ENCODE data around the gene EPN3. TPM values are rescaled to one million over a fixed set of nuclear protein-coding genes. Genes with fewer than 3 reads are reported as not detected.

EPN3 gene
- total RNA-seq, 4 donors from 2014 or later, result not detected

- WGBS, result 91% methylated on average over 12 of the region's 12 CpGs
- DNase-seq (ENCODE audit: extremely low spot score), result no peak
- intact Hi-C loops (cut with DNase I), result no loop called here
- no peak overlapping the region for H3K27ac ChIP-seq (replicated peaks in 1 of 4)
- H3K36me3 ChIP-seq, result no peaks in the 10 kb centered on the region
- peaks cover 0 to 15% (median 0%) of the 10 kb centered on the region in 4 donors for H3K27me3 ChIP-seq
- TF ChIP-seq POLR2AphosphoS5 (IDR thresholded peaks at IDR 0.05), result no peak
- no peak for TF ChIP-seq EP300 (IDR thresholded peaks at IDR 0.05)
- H3K9me3 ChIP-seq, result no peaks in the 10 kb centered on the region
- H3K4me1 ChIP-seq, result no peaks in the 10 kb centered on the region
- H3K4me3 ChIP-seq, result no peak overlapping the region
These were observed 41.5 kb downstream of the EPN3 start for GRCh38 chr17:50573866-50574611.

GRCh38 chr17:50575581-50576210 is 43.2 kb downstream of the EPN3 start:
- 92% methylated on average over 28 of the region's 33 CpGs for WGBS
- no peak for TF ChIP-seq CTCF (IDR thresholded peaks at IDR 0.05)
- no peak for TF ChIP-seq POLR2A (IDR thresholded peaks at IDR 0.05; ENCODE audit: low read depth)
- TF ChIP-seq POLR2AphosphoS5 (IDR thresholded peaks at IDR 0.05), result no peak
- Histone ChIP-seq H3K4me1 (no peaks in the 10 kb centered on the region), H3K27me3 (peaks cover 0 to 20% (median 0%) of the 10 kb centered on the region in 4 donors), H3K36me3 (no peaks in the 10 kb centered on the region), H3K4me3 (no peak overlapping the region), H3K27ac (replicated peaks in 1 of 4) (no peak overlapping the region), H3K9me3 (no peaks in the 10 kb centered on the region)
- no peak for DNase-seq (ENCODE audit: extremely low spot score)
- intact Hi-C loops (cut with DNase I), result no loop called here

GRCh38 chr17:50576864-50577263 is 44.3 kb downstream of the EPN3 start:
- Histone ChIP-seq H3K9me3 (no peaks in the 10 kb centered on the region), H3K4me1 (no peaks in the 10 kb centered on the region), H3K4me3 (no peak overlapping the region), H3K36me3 (no peaks in the 10 kb centered on the region), H3K27me3 (peaks cover 0 to 16% (median 0%) of the 10 kb centered on the region in 4 donors), H3K27ac (replicated peaks in 1 of 4) (no peak overlapping the region)
- intact Hi-C loops (cut with DNase I), result no loop called here
- TF ChIP-seq CTCF (IDR thresholded peaks at IDR 0.05) (no peak), POLR2AphosphoS5 (IDR thresholded peaks at IDR 0.05) (no peak), POLR2A (IDR thresholded peaks at IDR 0.05; ENCODE audit: low read depth) (no peak), EP300 (IDR thresholded peaks at IDR 0.05) (no peak)
- 85% methylated on average over 13 of the region's 13 CpGs for WGBS
- DNase-seq (ENCODE audit: extremely low spot score), result no peak

- no peak for TF ChIP-seq EP300 (IDR thresholded peaks at IDR 0.05)
- TF ChIP-seq CTCF (IDR thresholded peaks at IDR 0.05), result no peak
- no peak for TF ChIP-seq POLR2A (IDR thresholded peaks at IDR 0.05; ENCODE audit: low read depth)
- no peak for TF ChIP-seq POLR2AphosphoS5 (IDR thresholded peaks at IDR 0.05)
- H3K4me1 ChIP-seq, result no peaks in the 10 kb centered on the region
- WGBS, result 89% methylated on average over 11 of the region's 13 CpGs
- H3K27me3 ChIP-seq, result peaks cover 0 to 16% (median 0%) of the 10 kb centered on the region in 4 donors
- DNase-seq (ENCODE audit: extremely low spot score), result no peak
- no peak overlapping the region for H3K4me3 ChIP-seq
- H3K36me3 ChIP-seq, result no peaks in the 10 kb centered on the region
- intact Hi-C loops (cut with DNase I), result no loop called here
- H3K9me3 ChIP-seq, result no peaks in the 10 kb centered on the region
- no peak overlapping the region for H3K27ac ChIP-seq (replicated peaks in 1 of 4)
These were observed 45.0 kb downstream of the EPN3 start for GRCh38 chr17:50577451-50577954.

- Histone ChIP-seq H3K4me3 (no peak overlapping the region), H3K9me3 (no peaks in the 10 kb centered on the region), H3K36me3 (no peaks in the 10 kb centered on the region), H3K4me1 (no peaks in the 10 kb centered on the region), H3K27ac (replicated peaks in 1 of 4) (no peak overlapping the region), H3K27me3 (peaks cover 0 to 16% (median 0%) of the 10 kb centered on the region in 4 donors)
- no peak for TF ChIP-seq EP300 (IDR thresholded peaks at IDR 0.05)
- no peak for TF ChIP-seq POLR2AphosphoS5 (IDR thresholded peaks at IDR 0.05)
- TF ChIP-seq CTCF (IDR thresholded peaks at IDR 0.05), result no peak
- no peak for TF ChIP-seq POLR2A (IDR thresholded peaks at IDR 0.05; ENCODE audit: low read depth)
- intact Hi-C loops (cut with DNase I), result no loop called here
- 87% methylated on average over 16 of the region's 16 CpGs for WGBS
- no peak for DNase-seq (ENCODE audit: extremely low spot score)
These were observed 45.6 kb downstream of the EPN3 start for GRCh38 chr17:50578173-50578572.
